ENCODE data around the gene KRT81.
"Not testable (repeated sequence)": the region's sequence is repeated elsewhere in the genome, so short reads cannot be mapped to it uniquely, and the experiment has no call there.

The KRT81 gene

DNA sequence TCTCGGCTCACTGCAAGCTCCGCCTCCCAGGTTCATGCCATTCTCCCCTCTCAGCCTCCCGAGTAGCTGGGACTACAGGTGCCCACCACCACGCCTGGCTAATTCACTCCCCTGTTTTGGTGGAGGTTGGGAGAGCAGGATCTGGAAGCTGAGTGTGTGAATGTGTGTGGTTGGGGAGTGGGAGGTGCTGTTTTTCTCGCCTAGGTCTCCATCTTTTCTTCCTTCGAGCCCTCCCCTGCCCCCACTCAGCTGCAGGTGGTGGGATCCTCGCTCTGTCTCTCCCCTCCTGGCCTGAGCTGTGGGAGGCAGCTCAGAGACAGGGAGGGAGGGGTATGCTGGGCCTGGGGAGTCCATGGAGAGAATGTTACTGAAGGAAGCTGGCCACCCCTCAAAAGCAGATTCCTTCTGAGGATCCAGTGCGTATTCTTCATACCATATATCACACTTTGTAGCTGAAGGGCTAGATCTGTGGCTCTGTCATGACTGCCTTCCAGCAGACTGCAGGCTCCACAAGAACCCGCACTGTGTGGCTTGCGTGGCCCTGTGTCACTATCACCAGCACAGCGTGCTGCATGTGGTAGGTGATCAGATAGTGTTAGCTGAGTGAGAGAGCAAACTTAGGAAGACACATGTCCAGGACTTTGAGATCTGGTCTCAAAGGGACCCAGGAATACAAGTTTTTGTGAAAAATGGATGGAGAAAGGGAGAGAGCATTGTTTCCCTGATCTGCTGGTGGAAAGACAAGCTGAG is 27.1 kb upstream of the KRT81 start:
- no peak for DNase-seq (ENCODE audit: extremely low read depth in 1 of 2, low read depth in 1 of 2)

DNA sequence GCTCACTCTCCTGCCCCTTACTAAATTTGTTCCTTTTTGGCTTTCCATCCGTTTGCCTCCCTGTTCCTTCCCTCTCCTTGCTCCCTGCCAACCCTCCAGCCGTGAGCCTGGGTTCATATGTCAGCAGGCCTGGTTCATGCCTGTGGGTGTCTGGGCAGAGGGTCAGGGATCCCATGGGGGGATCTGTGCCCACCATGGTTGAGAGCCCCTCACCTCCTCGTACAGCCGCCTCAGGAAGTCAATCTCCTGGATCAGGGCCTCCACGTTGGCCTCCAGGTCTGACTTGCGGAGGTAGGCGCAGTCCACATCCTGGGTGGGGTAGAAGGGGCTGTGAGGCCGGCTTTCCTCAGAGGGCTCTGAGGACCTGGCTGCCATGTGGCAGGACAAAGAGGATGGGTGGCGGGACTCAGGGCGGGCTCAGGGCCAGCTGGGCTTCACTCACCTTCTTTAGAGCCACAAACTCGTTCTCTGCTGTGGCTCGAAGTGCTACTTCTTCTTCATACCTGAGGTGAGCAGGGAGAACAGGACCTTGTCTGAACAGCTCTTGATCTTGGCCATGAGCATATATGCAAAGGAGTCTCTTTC is 26.2 kb upstream of the KRT81 start:
- no peak for DNase-seq (ENCODE audit: extremely low read depth in 1 of 2, low read depth in 1 of 2)

DNA sequence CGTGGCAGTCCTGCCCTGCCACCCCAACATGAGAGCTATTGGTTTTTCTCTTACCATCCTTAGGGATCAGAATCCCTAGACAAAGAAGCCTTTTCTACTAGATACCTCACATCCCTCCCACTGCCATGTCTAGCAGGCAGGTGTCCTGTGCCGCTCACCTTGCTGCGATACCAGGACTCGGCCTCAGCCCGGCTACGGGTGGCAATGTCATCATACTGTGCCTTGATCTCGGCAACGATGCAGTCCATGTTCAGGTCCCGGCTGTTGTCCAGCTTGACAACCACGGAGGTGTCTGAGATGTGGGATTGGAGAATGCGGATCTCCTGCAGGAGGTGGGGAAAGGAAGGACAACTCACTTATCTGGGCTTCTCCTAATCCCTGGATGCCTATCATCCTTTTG is 25.4 kb upstream of the KRT81 start:
- no peak for DNase-seq (ENCODE audit: extremely low read depth in 1 of 2, low read depth in 1 of 2)

DNA sequence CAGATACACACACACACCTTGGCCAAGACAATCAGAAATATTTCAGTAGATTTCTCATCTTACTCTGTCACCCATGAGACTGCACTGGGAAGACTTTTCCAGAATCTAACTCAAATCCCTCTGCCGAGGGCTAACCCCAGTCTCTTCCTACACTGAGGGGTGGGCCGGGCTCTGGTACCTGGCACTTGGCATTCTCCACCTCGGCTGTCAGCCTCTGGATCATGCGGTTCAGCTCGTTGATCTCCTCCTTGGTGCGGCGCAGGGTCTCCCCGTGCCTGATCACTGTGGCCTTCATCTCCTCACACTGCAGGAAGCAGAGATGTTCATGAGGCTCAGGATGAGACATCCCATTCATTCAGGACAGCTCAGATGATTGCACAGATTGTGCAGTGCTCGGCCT is 25.0 kb upstream of the KRT81 start:
- no peak for DNase-seq (ENCODE audit: extremely low read depth in 1 of 2, low read depth in 1 of 2)

DNA sequence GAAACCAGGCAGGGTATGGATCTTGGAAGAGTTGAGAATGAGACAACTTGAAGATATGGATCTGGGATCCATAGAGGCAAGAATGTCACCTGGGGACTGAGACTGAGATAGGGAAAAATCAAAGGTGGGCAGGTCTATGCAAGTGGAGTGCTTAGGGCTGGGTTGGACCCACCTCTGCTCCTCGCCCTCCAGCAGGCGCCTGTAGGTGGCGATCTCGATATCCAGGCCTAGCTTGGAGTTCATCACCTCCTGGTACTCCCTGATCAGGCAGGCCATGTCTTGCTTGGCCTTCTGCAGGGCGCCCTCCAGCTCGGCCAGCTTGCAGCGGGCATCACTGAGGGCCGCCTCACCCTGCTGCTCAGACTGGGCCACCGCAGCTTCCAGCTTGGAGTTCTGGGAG is 24.4 kb upstream of the KRT81 start:
- DNase-seq (ENCODE audit: extremely low read depth in 1 of 2, low read depth in 1 of 2), result peak in 1 of 2 donors; percentile 27

DNA sequence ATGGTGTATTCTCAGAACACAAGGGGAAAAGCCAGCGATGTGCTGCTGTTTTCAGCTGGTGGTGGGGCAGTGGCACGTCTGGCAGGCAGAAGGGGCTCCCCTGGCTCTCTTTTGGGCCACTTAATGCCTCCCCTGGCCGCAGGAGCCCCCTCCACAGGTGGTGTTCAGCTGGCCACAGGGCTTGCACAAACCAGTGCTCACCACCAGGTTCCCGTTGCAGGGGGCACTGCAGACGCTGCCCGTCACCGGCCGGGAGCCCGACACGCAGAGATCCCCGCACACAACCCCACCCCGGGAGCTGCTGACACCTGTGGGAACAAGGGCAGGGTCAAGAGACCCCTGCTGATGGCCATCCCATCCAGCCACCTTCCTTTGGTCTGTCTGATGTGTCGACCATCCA is 23.2 kb upstream of the KRT81 start:
- no peak for DNase-seq (ENCODE audit: extremely low read depth in 1 of 2, low read depth in 1 of 2)

DNA sequence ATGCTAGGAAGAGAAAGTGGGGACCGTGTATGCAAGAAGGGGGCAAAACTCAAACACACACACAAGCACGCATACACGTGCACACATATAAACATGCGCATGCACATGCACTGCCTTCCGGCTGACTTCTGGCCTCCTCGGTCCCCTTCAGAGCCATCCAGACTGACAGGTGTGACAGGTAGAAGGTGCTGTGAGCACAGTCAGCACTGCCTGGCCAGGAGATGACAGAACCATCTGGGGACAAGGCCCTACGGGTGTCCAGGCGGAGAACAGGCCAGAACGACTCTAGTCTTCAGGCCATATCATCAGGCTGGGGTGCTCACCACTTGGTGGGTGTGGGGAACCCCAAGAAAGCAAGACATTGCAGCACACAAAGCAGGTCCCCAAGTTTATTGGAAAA is 22.6 kb upstream of the KRT81 start:
- DNase-seq (ENCODE audit: extremely low read depth in 1 of 2, low read depth in 1 of 2), result no peak

DNA sequence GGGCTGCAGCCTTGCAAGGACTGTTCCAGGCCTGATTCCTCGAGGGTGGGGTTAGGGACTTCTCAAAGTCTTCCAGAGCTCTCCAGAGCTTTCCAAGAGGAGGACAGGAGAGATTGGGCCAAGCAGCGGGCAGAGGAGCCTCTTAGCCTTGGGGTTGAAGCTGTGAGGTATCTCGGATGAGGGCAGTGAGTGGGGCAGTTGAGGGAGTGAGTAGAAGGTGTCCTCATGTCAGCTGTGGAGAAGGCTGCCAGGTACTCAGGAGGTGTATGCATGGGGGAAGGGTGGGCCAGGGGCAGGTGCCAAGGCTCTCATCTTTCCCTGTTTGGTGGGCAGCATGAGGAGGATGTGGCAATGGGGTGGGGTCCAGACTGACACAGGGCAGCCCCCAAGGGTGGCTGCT is 22.1 kb upstream of the KRT81 start:
- DNase-seq (ENCODE audit: extremely low read depth in 1 of 2, low read depth in 1 of 2), result no peak

DNA sequence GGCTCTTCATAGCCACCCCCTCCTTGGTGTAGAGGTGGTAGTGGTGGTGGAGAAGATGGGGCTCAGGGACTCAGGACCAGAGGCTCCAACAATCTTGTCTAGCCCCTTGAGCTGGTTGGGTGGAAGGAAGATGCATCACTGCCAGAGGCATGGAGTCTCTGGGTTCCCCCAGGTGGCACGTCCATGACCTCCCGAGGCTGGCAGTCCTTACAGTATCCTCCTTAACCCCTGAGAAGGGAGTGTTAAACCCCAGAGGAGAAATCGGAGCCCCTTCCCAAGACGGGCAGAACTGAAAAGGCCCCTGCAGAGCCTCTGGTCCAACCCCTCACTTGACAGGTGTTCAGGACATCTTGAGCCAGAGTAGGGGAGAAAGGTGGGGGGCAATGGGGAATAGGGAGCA is 20.8 kb upstream of the KRT81 start:
- DNase-seq (ENCODE audit: extremely low read depth in 1 of 2, low read depth in 1 of 2), result no peak

DNA sequence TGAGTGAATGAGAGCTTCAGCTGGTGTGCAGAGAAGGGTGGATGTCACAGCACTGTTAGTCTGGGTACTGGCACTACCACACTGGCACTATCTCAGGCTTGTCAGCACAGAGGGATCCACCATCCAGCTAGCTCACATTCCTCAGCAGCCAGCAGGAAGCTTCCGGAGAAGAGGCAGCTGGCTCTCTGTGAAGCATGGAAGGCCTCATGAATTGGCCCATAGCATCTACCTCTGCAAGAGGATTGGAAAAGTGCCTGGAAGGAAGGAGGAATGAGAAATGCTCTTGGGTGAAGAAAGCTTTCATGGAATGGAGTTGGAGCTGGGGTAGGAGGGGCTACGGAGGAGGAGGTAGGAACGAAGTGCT is 19.9 kb upstream of the KRT81 start:
- no peak for DNase-seq (ENCODE audit: extremely low read depth in 1 of 2, low read depth in 1 of 2)

DNA sequence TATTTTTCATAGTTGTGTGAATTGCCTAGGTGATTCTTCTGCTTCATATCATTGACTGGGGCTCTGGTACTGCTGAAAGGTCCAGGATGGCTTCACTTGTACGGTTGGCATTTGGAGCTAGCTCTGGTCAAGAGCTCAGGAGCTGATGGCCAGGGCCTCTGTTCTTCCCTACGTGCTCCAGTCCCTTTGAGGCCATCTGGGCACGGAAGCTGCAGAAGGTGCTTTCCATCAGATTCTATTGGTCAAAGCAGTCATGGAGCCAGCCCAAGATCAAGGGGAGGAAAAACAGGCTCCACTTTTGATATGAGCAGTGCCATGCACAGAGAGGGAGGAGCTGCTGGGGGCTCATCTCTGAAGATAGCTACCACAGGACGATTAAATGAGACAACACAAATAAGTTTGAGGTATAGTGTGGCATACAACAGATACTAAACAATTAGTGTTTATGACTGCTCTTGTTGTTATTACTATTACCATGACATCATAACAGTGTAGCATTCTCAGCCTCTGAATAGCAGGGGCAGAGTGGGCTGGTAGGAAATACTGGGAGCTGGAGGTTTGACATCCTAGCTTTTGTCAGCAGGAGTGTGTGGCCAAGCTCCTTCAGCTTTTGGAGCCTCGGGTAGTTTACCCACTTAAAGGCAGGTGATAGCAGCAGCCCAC is 19.4 kb upstream of the KRT81 start:
- no peak for DNase-seq (ENCODE audit: extremely low read depth in 1 of 2, low read depth in 1 of 2)

DNA sequence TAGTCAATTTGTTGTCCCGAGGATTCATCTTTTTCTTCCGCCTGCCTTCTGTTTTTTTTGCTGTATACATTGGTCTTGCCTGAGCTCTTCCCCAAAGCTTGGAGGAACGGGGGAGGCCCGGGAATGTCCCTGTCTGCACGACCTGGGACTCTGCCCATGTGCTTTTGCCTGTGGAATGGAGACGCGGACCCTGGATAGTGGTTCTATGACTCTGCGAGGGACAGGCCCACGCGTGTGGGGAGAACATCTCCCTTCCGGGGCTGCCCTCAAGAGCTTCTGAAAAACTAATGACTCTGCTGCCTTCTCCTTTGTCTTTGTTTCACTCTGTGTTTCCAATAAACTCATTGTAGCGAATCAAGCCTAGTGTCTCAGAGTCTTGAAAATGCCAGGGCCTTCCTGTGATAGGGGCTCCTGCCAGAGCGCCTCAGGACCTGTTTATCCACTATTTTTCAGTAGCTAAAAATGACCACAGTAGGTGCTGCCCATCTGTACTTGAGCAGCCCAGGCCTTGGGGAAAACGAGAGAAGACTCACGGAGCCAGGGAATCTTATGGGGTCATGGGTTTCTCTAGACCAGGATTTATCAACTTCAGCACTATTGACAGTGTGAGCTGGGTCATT is 17.6 kb upstream of the KRT81 start:
- no peak for DNase-seq (ENCODE audit: extremely low read depth in 1 of 2, low read depth in 1 of 2)

DNA sequence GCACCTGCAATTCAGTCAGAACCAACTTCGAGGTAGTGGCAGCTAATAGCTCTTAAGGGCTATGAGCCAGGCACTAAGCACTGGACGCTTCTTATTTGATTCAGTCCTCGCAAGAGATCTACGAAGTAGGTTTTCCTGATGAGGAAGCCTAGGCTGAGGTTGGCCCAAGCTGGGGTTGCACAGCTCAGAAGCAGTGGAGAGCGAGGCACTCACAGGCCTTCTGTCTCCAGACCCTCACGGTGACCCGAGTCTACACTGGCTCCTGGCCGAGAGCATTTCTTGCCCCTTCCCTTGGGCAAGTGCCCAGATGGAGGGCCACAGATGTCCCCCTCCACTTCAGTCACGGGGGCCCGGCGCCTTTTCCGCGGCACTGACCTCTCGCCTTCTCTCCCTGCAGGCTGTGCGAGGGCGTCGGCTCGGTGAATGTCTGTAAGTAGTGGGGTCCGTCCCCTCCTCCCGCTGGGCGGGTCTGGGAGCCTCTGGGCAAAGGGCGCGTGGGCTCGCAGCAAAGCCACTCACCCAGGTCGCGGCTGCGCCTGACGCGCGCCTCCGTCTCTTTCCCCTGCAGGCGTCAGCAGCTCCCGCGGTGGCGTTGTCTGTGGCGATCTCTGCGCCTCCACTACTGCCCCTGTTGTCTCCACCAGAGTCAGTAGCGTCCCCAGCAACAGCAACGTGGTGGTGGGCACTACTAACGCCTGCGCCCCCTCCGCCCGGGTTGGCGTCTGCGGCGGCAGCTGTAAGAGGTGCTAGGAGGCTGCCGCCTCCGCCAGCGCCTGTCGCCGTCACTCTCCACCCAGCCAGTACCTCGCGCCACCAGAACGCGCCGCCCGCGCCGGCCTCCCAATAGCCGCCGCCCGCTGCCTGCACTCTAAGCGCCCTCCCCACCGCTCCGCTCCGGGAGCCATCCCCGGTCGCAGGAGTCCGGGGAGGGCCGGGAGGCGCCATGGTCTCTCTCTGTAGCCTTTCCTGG is 16.8 kb upstream of the KRT81 start:
- peak; percentile 18 to 33 for DNase-seq (ENCODE audit: extremely low read depth in 1 of 2, low read depth in 1 of 2)

DNA sequence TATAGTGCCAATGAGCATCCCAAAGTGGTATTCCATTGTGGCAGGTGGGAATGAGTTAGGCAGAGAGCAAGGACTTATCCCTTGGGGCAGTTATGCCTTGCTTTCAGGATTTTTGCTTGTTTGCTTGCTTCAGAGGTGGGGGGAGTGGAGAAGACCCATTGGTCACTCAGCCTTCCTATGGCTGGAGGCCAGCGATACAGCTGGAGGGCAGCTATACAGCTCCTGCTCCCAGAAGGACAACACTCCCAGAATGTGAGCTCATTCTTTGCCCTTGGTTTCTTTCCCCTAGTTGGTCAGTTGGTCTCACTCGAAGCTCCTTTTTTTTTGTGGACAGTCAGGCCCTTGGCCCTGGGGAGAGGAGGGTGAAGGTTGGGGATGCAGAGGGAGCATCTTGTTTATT is 15.4 kb upstream of the KRT81 start:
- DNase-seq (ENCODE audit: extremely low read depth in 1 of 2, low read depth in 1 of 2), result no peak

DNA sequence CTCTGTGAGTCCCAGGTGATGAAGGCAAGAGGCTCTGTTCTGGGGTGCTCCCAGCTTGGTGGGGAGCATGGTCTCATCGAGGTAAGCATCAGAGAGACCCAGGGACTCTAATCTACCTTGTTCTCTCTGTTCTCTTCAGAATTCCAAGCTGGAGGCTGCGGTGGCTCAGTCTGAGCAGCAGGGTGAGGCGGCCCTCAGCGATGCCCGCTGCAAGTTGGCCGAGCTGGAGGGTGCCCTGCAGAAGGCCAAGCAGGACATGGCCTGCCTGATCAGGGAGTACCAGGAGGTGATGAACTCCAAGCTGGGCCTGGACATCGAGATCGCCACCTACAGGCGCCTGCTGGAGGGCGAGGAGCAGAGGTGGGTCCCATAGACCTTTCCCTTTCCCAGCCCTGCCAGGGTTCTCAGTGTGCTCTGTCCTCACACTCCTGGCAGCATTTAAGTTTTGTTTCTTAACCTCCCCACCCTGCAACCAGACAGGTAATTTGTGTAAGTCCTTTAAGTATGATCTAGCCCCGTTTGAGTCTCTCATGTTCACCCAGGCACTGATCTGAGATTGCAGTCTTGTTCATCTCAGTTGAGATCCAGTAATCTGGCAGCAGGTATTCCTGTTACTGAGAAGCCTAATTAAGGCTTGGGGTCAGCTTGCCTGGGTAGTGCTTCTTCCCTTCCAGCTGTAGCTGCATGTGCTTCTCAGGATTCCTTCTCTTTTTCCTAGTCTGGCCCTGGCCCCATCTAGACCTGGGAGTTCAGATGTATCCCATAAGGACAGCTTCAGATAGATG is 14.8 kb upstream of the KRT81 start:
- DNase-seq (ENCODE audit: extremely low read depth in 1 of 2, low read depth in 1 of 2), result no peak

DNA sequence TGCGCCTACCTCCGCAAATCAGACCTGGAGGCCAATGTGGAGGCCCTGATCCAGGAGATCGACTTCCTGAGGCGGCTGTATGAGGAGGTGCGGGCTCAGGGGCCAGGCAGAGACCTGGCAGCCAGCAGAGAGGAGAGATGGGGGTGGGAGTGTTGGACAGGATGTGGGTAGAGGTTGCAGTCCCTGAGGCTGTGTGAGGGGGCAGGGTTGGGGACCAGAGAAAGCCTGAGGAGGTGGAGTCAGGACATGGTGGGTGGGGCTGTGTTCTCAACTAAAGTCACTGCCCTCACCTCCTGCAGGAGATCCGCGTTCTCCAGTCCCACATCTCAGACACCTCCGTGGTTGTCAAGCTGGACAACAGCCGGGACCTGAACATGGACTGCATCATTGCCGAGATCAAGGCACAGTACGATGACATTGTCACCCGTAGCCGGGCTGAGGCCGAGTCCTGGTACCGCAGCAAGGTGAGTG is 13.6 kb upstream of the KRT81 start:
- peak in 1 of 2 donors; percentile 11 for DNase-seq (ENCODE audit: extremely low read depth in 1 of 2, low read depth in 1 of 2)

DNA sequence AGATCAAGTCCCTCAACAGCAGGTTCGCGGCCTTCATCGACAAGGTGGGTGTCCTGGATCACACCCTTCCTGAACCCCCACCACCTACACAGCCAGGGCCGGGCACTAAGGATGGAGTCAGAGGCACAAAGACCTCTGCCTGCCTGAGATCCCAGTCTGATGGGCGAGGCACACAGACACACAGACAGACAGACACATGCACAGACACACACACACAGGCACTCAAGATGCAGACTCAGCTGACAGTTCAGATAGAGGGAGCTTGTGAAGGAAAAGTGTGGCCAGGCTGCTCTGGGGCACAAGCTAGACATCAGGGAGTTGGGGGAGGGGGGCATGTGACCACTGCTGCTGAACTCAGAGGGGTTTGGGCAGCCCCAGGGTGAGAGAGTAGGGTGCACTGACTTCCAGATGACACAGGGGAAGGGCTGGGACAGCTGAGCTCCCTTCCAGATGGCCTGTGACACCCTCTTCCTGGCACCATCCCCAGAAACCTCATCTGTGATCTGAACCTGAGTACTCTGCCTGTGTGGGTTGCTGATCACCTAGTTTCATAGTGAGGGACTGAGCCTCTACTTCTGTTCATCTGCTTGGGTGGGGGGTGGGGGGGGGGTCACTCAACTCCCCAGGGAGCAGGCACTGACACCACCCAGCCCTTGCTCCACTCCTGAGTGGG is 11.0 kb upstream of the KRT81 start:
- not testable (repeated sequence) for DNase-seq (ENCODE audit: extremely low read depth in 1 of 2, low read depth in 1 of 2)

DNA sequence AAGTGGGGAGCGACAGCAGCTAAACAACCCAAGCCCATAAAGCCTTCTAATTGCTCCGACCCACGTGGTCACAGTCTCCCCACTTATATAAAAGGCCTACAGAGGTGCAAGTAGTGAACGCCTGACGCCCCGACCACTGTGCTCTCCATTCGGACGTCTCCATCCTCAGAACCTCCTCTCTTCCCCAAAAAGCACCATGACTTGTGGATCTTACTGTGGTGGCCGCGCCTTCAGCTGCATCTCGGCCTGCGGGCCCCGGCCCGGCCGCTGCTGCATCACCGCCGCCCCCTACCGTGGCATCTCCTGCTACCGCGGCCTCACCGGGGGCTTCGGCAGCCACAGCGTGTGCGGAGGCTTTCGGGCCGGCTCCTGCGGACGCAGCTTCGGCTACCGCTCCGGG is 10.4 kb upstream of the KRT81 start:
- not testable (repeated sequence) for DNase-seq (ENCODE audit: extremely low read depth in 1 of 2, low read depth in 1 of 2)
